Neural progenitor cell (in vitro differentiated cells): ENCODE data around the gene BMPER.

Experiments used
- CTCF ChIP-seq: fragments of 200-600 bp; sonication (generic); IDR thresholded peaks from 2 replicates; pipeline ENCODE4 v1.5.1; 2017; ENCODE audit warnings: antibody characterized with exemption, mild to moderate bottlenecking
- EZH2 ChIP-seq: fragments of 200-600 bp; sonication (generic); IDR thresholded peaks from 2 replicates; pipeline ENCODE4 v1.6.1; 2017; ENCODE audit warnings: antibody characterized with exemption, mild to moderate bottlenecking, moderate library complexity

GRCh38 chr7:34155220-34155908, 250.0 kb downstream of the BMPER start:
- TF ChIP-seq CTCF: no peak
- TF ChIP-seq EZH2: no peak
